HEK293T (cell line): Measurements from ENCODE around the gene CALCOCO1.

ENCODE experiments used
- BHLHE40 ChIP-seq: fragments of 450-650 bp; IDR thresholded peaks from 2 replicates; pipeline ENCODE4 v1.6.1; 2016; ENCODE audit warnings: mild to moderate bottlenecking, moderate library complexity, borderline replicate concordance
- CTBP1 ChIP-seq: fragments of 450-650 bp; IDR thresholded peaks from 2 replicates; pipeline ENCODE4 v1.6.1; 2016; ENCODE audit warnings: borderline replicate concordance
- FOXA1 ChIP-seq: fragments of 450-650 bp; IDR thresholded peaks from 2 replicates; pipeline ENCODE4 v1.6.1; 2016; ENCODE audit warnings: mild to moderate bottlenecking
- FOXM1 ChIP-seq: fragments of 450-650 bp; IDR thresholded peaks from 2 replicates; pipeline ENCODE4 v1.6.1; 2017; ENCODE audit warnings: mild to moderate bottlenecking, borderline replicate concordance
- NFRKB ChIP-seq: fragments of 450-650 bp; IDR thresholded peaks from 2 replicates; pipeline ENCODE4 v1.6.1; 2016; ENCODE audit warnings: mild to moderate bottlenecking, moderate library complexity
- SP1 ChIP-seq: fragments of 450-650 bp; IDR thresholded peaks from 2 replicates; pipeline ENCODE4 v1.6.1; 2017
- SUZ12 ChIP-seq: fragments of 450-650 bp; IDR thresholded peaks from 2 replicates; pipeline ENCODE4 v1.6.1; 2016; ENCODE audit warnings: mild to moderate bottlenecking
- ZNF384 ChIP-seq: fragments of 450-650 bp; IDR thresholded peaks from 2 replicates; pipeline ENCODE4 v1.6.1; 2016

- TF ChIP-seq ZNF384 (no peak), FOXM1 (no peak), CTBP1 (no peak), SP1 (no peak), SUZ12 (no peak), NFRKB (no peak), BHLHE40 (no peak), FOXA1 (no peak)
These were observed 6.3 kb downstream of the CALCOCO1 start for GRCh38 chr12:53720946-53721345.
